HepG2 (cell line): ENCODE results near the gene PRMT6. TPM values are rescaled to one million over a fixed set of nuclear protein-coding genes. Genes with fewer than 3 reads are reported as not detected.
A peak's percentile ranks its signal among the peaks of the same experiment; 100 is the strongest.

ENCODE experiments used
- ARID3A ChIP-seq: IDR thresholded peaks from 2 replicates; pipeline ENCODE4 v1.6.1; 2012; ENCODE audit warnings: low read depth, low read length, improper control_type of control experiment
- HDAC1 ChIP-seq: sonication (generic); formaldehyde crosslinking; IDR thresholded peaks from 2 replicates; pipeline ENCODE4 v1.5.1; 2020; ENCODE audit warnings: mild to moderate bottlenecking, missing genetic modification reagents
- HNF1A ChIP-seq, 2 experiments: sonication (generic) in 1 of 2; formaldehyde crosslinking in 1 of 2; IDR thresholded peaks; 2 replicates each; pipeline versions ENCODE4 v1.4.0 to v1.6.1; 2016 to 2020; ENCODE audit warnings: borderline replicate concordance in 1 of 2, low read depth in 1 of 2, mild to moderate bottlenecking in 1 of 2, missing genetic modification reagents in 1 of 2
- MAF1 ChIP-seq: sonication (generic); formaldehyde crosslinking; IDR thresholded peaks from 2 replicates; pipeline ENCODE4 v1.5.0; 2020; ENCODE audit warnings: missing genetic modification reagents, borderline replicate concordance
- NCOR1 ChIP-seq: fragments of 200-600 bp; sonication (generic); IDR thresholded peaks from 2 replicates; pipeline ENCODE4 v1.7.0; 2017; ENCODE audit warnings: antibody characterized with exemption, low read length, borderline replicate concordance
- NFE2L1 ChIP-seq: sonication (generic); formaldehyde crosslinking; IDR thresholded peaks from 2 replicates; pipeline ENCODE4 v1.4.0; 2020; ENCODE audit warnings: missing genetic modification reagents, mild to moderate bottlenecking, borderline replicate concordance
- NFIC ChIP-seq: IDR thresholded peaks from 2 replicates; pipeline ENCODE4 v1.6.1; 2012; ENCODE audit warnings: mild to moderate bottlenecking, low read length, inconsistent platforms
- NKX3-1 ChIP-seq: sonication (generic); formaldehyde crosslinking; IDR thresholded peaks from 2 replicates; pipeline ENCODE4 v1.5.0; 2020; ENCODE audit warnings: missing genetic modification reagents
- NRL ChIP-seq: sonication (generic); formaldehyde crosslinking; IDR thresholded peaks from 2 replicates; pipeline ENCODE4 v1.5.0; 2020; ENCODE audit warnings: missing genetic modification reagents, mild to moderate bottlenecking, moderate library complexity, borderline replicate concordance
- PHB2 ChIP-seq: fragments of 450-650 bp; IDR thresholded peaks from 2 replicates; pipeline ENCODE4 v1.6.1; 2018; ENCODE audit not compliant: partially characterized antibody
- REL ChIP-seq: sonication (generic); formaldehyde crosslinking; conservative IDR thresholded peaks from 2 replicates; pipeline ENCODE4 v1.8.0; 2022; ENCODE audit warnings: mild to moderate bottlenecking, missing genetic modification reagents, moderate library complexity
- SIX1 ChIP-seq: sonication (generic); formaldehyde crosslinking; IDR thresholded peaks from 2 replicates; pipeline ENCODE4 v1.4.0; 2020; ENCODE audit warnings: missing genetic modification reagents, borderline replicate concordance
- SKIL ChIP-seq: sonication (generic); formaldehyde crosslinking; IDR thresholded peaks from 2 replicates; pipeline ENCODE4 v1.8.0; 2022; ENCODE audit warnings: missing genetic modification reagents, mild to moderate bottlenecking, moderate library complexity, borderline replicate concordance
- SYNCRIP ChIP-seq: fragments of 200-400 bp; formaldehyde crosslinking; IDR thresholded peaks from 2 replicates; pipeline ENCODE4 v1.6.1; 2018; ENCODE audit warnings: mild to moderate bottlenecking, low read depth, low read length; ENCODE audit not compliant: insufficient read depth
- YEATS2 ChIP-seq: sonication (generic); formaldehyde crosslinking; IDR thresholded peaks from 2 replicates; pipeline ENCODE4 v1.4.0; 2020; ENCODE audit warnings: missing genetic modification reagents, borderline replicate concordance
- ZNF121 ChIP-seq: sonication (generic); formaldehyde crosslinking; IDR thresholded peaks from 2 replicates; pipeline ENCODE4 v1.5.0; 2020; ENCODE audit warnings: mild to moderate bottlenecking, missing genetic modification reagents
- ZNF275 ChIP-seq: sonication (generic); formaldehyde crosslinking; IDR thresholded peaks from 2 replicates; pipeline ENCODE4 v1.8.0; 2022; ENCODE audit warnings: missing genetic modification reagents, mild to moderate bottlenecking, inconsistent platforms, borderline replicate concordance
- ZNF691 ChIP-seq: sonication (generic); formaldehyde crosslinking; IDR thresholded peaks from 2 replicates; pipeline ENCODE4 v1.4.0; 2020; ENCODE audit warnings: missing genetic modification reagents, low read depth, mild to moderate bottlenecking, borderline replicate concordance
- polyA plus RNA-seq, 8 experiments: library from polyadenylated mRNA; depleted of rRNA in 3 of 8; stranded (reverse) in 7 of 8; unstranded in 1 of 8; fragments of >200 nt; fragmentation: Illumina TruSeq in 4 of 8; extraction: Trizol in 4 of 8; gene quantifications; 2 replicates each; pipeline versions ENCODE4 v1.2.1 to v1.2.3, GENCODE V29; 2011 to 2016; ENCODE audit warnings: low read depth in 4 of 8, missing spikeins in 1 of 8, mixed read lengths in 1 of 8; ENCODE audit not compliant: insufficient read depth in 1 of 8
- total RNA-seq, 5 experiments: library from RNA; depleted of rRNA; stranded (reverse); fragments of >200 nt; fragmentation: Illumina TruSeq; extraction: Trizol; gene quantifications; 2 replicates each; pipeline ENCODE4 v1.2.3, GENCODE V29; 2016; ENCODE audit warnings: low read depth in 1 of 5

The PRMT6 gene
- total and polyA plus RNA-seq, 2 of the 13 experiments (the other 11 are each of a cell fraction or from before 2014, with no cell fraction given), result 8.1 to 15.8 TPM

- no peak for TF ChIP-seq ARID3A
- TF ChIP-seq NFE2L1 (CRISPR knock-in tag), result no peak
- TF ChIP-seq SKIL (CRISPR knock-in tag), result no peak
- no peak for TF ChIP-seq ZNF691 (CRISPR knock-in tag)
- TF ChIP-seq NCOR1, result no peak
- TF ChIP-seq NKX3-1, result no peak
- TF ChIP-seq PHB2, result no peak
- TF ChIP-seq YEATS2, result peak; percentile 52; the same call in 1 of the 2 replicates
- TF ChIP-seq HNF1A (IDR thresholded peaks at IDR 0.05; ENCODE audit: low read depth), result no peak
- no peak for TF ChIP-seq HNF1A (CRISPR knock-in tag; IDR thresholded peaks at IDR 0.05; ENCODE audit: borderline replicate concordance)
- no peak for TF ChIP-seq MAF1 (CRISPR knock-in tag)
- TF ChIP-seq SYNCRIP, result no peak
- peak; percentile 35; the same call in 1 of the 2 replicates for TF ChIP-seq ZNF121
- 0 out of 2 replicates have a peak, but pooled peaks have one; percentile 53 for TF ChIP-seq NRL (CRISPR knock-in tag)
- TF ChIP-seq HDAC1, result no peak; the same call in 1 of the 2 replicates
- no peak for TF ChIP-seq SIX1 (CRISPR knock-in tag)
- TF ChIP-seq REL (CRISPR knock-in tag), result no peak
- TF ChIP-seq ZNF275 (CRISPR knock-in tag), result no peak
- TF ChIP-seq NFIC, result no peak
These were observed at the start of gene PRMT6 (continued) for GRCh38 chr1:107056426-107057196.
